GM10266 (cell line): ENCODE results near the gene SLC39A1.
"Not testable (repeated sequence)": the region's sequence is repeated elsewhere in the genome, so short reads cannot be mapped to it uniquely, and the experiment has no call there.

ENCODE experiments used
- DNase-seq: peaks from one replicate; pipeline ENCODE4 v3.0.0; 2012; ENCODE audit errors: extremely low spot score
- CTCF ChIP-seq: IDR thresholded peaks from 2 replicates; pipeline ENCODE4 v1.5.1; 2012; ENCODE audit warnings: mild to moderate bottlenecking, low read depth; ENCODE audit not compliant: control insufficient read depth, insufficient read depth; ENCODE audit errors: missing control alignments

Gene SLC39A1

GRCh38 chr1:153963030-153963849, at the start of gene SLC39A1:
SLC39A1 (minus strand) TSS chr1:153963537; CDS start chr1:153962715, 822 bp downstream.
- peak; percentile 89 for DNase-seq
- TF ChIP-seq CTCF = no peak

GRCh38 chr1:154012543-154012942, 49.2 kb upstream of the SLC39A1 start:
- DNase-seq = not testable (repeated sequence)

GRCh38 chr1:154012129-154012528, 48.8 kb upstream of the SLC39A1 start:
- TF ChIP-seq CTCF = no peak
- DNase-seq = no peak

- DNase-seq = no peak
- no peak for TF ChIP-seq CTCF
Measured at GRCh38 chr1:154006136-154006535, 42.8 kb upstream of the SLC39A1 start.

GRCh38 chr1:154000420-154000819, 37.1 kb upstream of the SLC39A1 start:
- DNase-seq = no peak
- TF ChIP-seq CTCF = no peak

- DNase-seq = not testable (repeated sequence)
Measured at GRCh38 chr1:153996882-153997281, 33.5 kb upstream of the SLC39A1 start.

- TF ChIP-seq CTCF = no peak
- DNase-seq = no peak
Measured at GRCh38 chr1:153995640-153996039, 32.3 kb upstream of the SLC39A1 start.

GRCh38 chr1:153995202-153995601, 31.9 kb upstream of the SLC39A1 start:
- no peak for DNase-seq
- TF ChIP-seq CTCF = no peak
